Fibroblast of skin of right quadriceps (primary cell): ENCODE data around the gene DNASE2B.
"Not testable (repeated sequence)": the region's sequence is repeated elsewhere in the genome, so short reads cannot be mapped to it uniquely, and the experiment has no call there.

Experiments used
- DNase-seq: peaks from one replicate; pipeline ENCODE4 v3.0.0-alpha.2; 2013

DNASE2B gene

DNA sequence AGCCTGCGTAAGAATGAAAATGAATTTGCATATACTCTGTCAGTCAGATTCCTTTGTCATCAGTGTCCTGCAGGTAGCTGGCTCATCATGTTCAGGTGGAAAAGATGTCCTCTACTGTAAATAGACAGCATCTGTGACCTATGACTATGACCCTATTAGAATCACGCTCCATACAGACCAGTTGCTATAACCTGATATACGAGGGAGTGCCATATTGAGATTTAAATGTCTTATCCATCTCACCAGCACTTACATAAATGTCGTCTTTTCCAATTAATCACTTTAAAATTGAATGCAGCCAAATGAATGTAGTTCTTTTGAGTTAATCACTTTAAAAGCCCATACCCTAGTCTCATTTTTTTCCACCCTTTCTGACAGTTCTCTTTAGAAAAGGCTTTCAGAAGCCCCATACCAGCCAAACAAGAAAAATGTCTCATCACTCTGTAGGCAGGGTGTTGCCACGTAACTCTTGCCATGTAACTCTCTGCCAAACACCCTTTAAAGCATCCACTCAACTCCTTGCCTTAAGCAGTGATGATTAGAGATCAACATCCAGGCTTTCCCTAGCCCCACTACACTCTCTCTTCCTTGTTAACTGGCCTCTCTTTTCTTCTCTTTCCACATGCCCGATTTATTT, 26.3 kb downstream of the DNASE2B start:
- DNase-seq: no peak

DNA sequence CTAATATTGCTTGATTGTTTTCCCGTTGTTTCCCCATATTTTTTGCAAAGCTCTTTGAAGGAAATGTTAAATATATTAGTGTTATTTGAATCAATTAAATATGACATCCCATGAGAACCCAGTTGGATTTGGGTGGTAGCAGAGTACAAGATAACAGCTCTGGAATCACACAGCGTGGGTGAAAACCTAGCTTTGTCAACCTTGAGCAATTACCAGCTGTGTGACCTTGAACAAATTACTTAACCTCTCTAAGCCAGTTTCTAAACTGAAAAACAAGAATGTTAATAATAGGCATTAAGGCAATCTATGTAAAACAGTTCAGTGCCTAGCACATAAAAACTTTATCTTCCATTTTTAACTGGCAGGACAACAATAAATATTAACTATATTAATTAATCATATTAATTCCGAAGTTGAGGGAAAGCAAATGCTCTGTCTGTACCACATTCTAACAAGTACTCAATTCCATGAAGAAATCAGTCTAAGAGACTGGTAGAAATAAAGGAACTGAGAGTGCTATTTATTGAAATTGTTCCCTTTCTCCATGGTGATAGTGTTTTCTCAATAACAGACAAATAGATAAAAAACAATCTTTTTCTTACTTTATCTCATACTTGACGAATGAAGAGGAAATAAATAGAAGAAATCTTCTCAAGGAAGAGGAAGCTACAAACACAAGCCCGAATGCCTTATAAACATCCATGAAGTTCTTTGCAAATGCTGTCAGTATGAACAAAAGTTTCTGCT, 27.0 kb downstream of the DNASE2B start:
- no peak for DNase-seq

DNA sequence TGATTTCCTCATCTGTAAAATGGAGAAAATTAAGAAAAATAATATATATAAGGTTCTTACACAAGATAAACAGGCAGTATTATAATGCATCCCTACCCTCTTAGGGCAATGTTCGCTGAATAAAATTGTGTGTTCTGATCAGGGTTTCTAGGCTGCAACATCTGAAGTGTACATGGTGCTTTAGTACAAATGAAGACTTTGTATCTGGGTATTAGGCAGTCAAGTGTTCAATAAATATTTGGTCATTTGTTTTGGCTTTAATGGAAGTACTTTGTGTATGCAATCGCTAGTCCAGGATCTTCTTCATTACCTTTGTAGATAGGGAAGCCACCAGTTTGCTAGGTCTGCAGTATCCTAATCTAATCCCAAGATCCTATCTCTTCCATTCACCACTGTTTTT, 28.1 kb downstream of the DNASE2B start:
- no peak for DNase-seq

DNA sequence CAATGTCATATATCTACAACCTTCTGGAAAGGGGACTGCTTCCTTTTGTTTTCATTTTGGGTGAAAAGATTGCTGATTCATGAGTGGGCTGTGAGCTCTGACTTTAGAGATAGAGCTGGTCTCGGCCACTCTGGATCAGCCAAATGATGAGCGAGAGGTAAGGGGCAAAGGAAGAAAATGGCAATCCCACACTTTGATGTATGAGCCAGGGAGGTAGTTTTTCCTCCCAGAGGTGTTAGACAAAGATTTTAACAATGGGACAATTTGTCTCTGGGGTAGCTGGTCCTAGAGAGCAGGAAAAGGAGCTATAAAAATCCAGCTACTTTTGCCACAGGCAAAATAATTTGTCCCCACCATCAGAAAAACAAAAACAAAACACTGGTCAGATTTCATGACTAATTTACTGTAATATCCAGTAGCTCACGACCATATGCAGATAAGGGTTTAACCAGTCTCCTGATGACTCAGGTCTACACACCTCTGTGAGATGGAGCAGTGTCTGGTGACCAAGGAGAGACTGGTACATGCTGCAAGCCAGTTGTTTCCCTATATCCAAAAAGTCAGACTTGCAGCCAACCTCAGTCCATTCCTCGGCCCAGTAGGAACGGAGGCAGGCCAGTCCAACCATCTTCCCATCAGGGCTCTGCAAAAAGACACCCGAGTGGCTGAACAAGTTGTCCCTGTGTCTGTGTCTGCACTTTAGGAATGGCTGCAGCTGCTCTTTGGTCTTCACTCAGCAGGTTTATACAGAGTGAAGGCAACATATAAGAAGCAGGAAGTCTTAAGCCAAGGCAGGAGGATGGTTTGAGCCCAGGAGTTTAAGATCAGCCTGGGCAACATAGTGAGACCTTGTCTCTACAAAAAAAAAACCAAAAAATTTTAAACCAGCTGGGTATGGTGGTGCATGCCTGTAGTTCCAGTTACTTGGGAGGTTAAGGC, 29.2 kb downstream of the DNASE2B start:
- no peak for DNase-seq

DNA sequence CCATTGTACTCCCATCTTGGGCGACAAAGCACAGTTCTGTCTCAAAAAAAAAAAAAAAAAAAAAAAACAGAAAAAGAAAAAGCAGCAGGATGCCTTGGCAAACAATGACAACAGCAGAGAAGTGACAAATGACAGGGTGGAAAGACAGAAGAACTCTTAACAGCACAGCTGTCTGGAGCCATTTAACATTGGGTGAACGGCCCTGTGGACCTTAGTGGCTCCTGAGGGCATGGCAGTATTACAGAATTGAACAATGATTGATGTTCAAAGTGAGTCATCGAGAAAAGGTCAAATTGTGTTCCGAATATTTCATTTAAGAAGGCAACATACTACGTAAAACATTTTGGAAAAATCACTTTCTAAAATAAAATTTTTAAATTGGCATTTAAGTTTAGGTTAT, 30.0 kb downstream of the DNASE2B start:
- DNase-seq: no peak

DNA sequence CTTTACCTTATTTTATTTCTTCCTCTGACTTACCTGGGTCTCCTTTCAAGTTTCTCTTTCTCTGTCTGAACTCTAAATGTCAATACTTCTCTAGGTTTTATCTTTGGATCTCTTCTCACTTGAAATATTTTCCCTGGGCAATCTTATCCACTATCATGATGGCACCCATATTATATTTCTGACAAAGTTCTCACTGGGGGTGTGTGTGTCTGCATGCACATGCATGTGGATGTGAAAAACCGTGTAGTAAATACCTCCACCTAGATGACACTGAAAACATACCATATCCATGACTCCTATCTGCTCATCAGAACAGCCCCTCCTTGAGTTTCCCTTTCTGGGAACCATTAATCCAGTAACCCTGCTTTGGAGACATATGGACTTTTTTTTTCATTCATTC, 30.9 kb downstream of the DNASE2B start:
- no peak for DNase-seq

GRCh38 chr1:84430546-84430945, 32.3 kb downstream of the DNASE2B start:
- DNase-seq: no peak

DNA sequence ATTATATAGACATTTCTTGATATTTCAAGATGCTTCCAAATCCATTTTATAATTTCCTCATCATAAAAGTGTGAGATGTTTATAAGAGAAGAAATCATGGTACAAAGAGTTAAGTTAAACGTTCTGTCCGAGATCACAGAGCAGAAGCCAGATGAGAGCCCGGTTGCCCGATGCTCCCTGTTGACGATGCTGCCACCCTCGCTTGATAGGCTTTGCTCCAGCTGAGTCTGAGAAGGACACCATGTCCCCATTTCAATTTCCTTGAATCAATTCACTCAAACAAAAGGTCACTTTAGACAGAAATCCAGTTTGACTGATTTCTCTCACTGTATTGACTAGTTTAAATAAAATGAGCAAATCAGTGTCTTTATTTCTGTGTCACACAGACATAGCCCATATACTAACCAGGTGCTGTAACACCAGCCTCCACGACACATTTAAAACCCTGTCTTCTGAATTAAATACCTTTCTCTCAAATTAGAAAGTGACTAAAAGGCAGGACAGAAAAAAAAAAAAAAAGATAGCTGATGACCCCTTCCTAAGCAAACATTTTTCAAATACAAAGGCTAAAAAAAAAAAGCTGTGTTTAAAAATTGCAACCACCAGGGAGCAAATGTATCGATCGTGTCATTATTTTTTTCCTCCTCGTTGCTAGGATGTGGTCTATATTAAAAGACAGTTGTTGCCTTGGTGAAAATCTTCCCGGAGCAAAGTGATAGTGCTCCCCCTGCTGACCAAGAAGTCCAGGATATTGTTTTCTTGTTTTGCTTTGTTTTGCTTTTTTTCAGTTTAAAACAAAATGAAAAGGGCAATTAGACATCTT, 35.2 kb downstream of the DNASE2B start:
- peak; percentile 68 for DNase-seq

- no peak for DNase-seq
Observed at GRCh38 chr1:84434081-84434769, 35.9 kb downstream of the DNASE2B start.

DNA sequence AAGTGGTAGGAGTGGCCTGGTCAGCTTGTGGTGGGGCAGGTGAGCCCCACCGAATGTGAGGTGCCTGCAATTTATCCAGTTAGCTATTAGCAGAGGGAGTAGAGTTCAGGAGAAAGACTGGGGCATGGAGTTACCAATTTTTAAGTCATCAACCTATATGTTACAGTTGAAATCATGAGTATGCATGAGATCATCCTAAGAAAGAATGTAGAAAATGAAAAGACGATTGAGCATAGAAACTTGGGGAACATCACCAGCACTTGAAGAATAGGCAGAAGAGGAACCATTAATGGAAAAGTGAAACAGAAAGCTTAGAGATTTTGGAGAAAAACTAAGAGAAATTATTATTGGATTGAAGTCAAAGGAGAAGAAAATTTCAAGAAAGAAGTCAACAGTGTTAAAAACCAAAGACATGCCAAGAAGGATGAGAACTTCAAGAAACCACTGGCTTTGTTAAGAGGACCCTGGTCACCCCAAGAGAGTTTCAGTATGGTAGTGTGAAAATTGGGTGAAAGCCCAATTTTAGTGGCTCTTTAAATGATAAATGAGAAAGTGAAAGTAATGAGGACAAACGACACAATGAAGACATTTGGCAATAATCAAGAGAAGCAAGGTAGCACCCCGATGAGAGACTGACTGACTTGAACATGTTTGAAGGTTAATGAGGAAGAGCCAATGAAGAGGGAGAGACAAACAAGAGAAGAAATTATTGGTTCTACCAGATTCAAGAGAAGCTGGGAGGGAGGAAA, 36.7 kb downstream of the DNASE2B start:
- no peak for DNase-seq

DNA sequence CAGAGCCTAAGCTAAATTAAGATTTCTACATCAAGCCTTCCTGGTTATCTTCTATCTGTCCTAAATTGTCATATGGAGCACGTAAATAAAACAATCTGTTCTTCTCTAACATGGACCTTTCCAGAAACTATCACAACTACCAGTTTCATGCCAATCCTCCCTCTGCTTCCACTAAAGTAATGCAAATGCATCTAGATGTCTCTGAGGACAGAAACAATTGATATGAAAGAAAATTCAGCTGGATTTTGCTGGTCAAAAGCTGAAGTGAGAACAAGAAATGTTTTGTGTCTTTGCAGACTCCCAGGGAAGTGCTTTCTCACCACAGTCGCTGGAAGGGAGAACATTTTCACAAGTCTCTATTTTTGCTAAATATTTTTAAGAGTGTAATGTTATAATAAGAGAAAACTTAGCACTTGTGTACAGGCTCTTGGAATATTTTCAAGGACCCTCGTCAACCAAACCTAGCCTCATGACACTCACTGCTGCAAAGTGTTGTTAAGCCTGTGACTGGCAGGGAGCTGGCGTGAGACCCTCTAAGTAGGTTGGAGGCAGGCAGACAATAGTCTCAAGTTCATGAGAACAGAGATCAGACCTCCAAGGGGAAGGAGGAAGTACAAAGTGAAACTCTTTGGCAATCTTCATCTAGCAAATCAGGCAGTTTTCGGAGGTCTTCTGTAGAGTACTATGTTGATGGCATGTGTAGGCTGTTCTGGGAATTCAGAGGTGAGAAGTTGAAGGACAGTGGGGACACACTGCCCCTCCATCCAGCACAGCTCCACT, 38.8 kb downstream of the DNASE2B start:
- DNase-seq: no peak

DNA sequence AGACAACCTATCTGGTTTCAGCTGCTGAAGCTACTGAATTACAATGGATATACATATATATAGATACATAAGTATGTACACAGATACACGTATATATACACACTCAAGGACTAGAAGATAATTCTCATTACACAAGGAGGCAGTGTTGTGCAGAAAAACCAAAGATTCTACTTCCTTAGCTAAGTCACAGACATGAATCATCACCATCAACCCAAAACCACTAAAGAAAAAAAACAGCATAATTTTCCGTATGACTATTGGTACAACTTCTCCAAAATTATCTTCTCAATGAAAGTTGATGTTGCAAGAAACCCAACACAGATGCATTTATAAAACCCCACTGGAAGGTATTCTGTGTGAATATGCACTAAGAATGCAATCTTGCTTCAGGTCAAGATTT, 44.0 kb downstream of the DNASE2B start:
- peak; percentile 91 for DNase-seq

DNA sequence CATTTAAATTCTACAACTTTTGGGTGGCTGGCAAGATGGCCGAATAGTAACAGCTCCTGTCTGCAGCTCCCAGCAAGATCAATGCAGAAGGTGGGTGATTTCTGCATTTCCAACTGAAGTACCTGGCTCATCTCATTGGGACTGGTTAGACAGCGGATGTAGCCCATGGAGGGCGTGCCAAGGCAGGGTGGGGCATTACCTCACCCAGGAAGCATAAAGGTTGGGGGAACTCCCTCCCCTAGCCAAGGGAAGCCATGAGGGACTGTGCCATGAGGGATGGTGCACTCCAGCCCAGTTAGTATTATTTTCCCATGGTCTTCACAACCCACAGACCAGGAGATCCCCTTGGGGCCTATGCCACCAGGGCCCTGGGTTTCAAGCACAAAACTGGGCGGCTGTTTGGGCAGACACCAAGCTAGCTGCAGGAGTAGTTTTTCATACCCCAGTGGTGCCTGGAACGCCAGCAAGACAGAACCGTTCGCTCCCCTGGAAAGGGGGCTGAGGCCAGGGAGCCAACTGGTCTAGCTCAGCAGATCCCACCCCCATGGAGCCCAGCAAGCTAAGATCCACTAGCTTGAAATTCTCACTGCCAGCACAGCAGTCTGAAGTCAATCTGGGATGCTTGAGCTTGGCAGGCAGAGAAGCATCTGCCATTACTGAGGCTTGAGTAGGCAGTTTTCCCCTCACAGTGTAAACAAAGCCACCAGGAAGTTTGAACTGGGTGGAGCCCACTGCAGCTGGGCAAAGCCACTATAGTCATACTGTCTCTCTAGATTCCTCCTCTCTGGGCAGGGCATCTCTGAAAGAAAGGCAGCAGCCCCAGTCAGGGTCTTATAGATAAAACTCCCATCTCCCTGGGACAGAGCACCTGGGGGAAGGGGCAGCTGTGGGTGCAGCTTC, 44.7 kb downstream of the DNASE2B start:
- not testable (repeated sequence) for DNase-seq

- not testable (repeated sequence) for DNase-seq
Observed at GRCh38 chr1:84448704-84449103, 50.4 kb downstream of the DNASE2B start.

DNA sequence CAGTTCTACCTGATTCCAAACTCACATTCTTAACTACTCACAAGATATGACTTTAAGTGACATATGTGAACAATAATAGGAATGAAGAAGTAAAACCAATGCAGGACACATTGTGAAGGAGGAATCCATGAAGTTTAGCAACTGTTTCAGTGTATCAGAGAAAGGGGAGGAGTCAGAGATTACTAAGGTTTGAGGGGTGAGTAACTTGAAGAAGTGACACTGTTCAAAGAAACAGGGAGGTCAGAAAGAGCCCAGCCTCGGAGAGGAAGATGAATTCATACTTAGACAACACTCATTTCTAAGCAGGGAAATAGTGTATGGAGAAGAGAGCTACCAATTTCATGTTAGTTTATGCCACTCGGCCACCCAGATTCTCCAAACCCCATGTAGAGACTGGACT, 52.6 kb downstream of the DNASE2B start:
- no peak for DNase-seq

- DNase-seq: no peak
Observed at GRCh38 chr1:84452436-84452835, 54.2 kb downstream of the DNASE2B start.

- no peak for DNase-seq
Observed at GRCh38 chr1:84462118-84462517, 63.8 kb downstream of the DNASE2B start.
